Choroid plexus epithelial cell (primary cell): ENCODE measurements around the gene ETV6.

Experiments
- DNase-seq: peaks from one replicate; pipeline ENCODE4 v3.0.0-alpha.2; 2010; ENCODE audit warnings: low read depth
- H3K4me3 ChIP-seq: 2 replicates; pipeline ENCODE4 v1.5.1; 2011; ENCODE audit warnings: low read depth, mild to moderate bottlenecking, control low read depth, low read length, moderate library complexity
- CTCF ChIP-seq: conservative IDR thresholded peaks from 2 replicates; pipeline ENCODE4 v1.5.1; 2011; ENCODE audit warnings: low read depth, mild to moderate bottlenecking, control low read depth, inconsistent platforms, low read length, moderate library complexity

Gene ETV6

DNA sequence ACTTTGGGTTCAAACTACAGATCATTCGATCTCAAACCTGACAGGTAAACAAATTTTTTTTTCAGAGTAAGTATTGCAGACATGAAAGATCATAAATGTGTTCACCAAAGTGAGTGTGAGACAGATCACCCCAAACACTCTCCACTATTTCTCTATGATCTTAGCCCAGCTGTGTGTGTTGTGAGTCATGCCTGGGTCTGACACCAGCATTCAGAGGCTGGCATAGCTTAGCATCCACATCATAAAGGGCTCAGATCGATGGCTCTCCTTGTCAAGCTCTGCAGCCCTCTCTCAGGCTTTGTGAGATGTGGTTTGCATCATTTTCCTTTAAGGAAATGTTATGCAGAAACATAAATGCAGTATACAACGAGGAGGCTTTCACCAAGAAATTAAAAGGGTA, 164.9 kb downstream of the ETV6 start:
- TF ChIP-seq CTCF: no peak
- DNase-seq: peak; percentile 76
- no peak overlapping the region for H3K4me3 ChIP-seq

DNA sequence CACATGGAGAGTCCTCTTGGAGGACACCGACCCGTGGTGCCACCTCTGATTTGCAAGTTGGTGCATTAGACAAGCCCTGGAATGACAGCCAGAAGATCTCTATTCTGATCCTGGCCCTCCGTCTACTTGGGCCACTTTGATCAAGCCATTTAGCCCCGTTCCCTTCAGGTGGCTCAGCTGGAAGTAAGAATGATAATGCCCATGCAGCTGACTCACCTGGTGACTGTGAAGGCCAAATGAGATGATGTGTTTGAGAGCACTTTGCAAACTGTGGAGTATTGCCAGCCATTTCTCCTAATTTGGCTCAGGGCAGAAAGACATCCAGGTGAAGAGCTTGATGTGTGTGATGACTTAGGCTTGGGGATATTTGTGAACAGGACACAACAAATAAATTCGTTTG, 165.9 kb downstream of the ETV6 start:
- no peak overlapping the region for H3K4me3 ChIP-seq
- no peak for DNase-seq
- TF ChIP-seq CTCF: no peak

GRCh38 chr12:11819643-11820042, 170.2 kb downstream of the ETV6 start:
- H3K4me3 ChIP-seq: no peak overlapping the region
- no peak for TF ChIP-seq CTCF
- no peak for DNase-seq

- no peak overlapping the region for H3K4me3 ChIP-seq
- no peak for TF ChIP-seq CTCF
- DNase-seq: no peak
Observed at GRCh38 chr12:11820476-11820875, 171.0 kb downstream of the ETV6 start.

- no peak for DNase-seq
- no peak overlapping the region for H3K4me3 ChIP-seq
- no peak for TF ChIP-seq CTCF
Observed at GRCh38 chr12:11821386-11822080, 172.1 kb downstream of the ETV6 start.

- no peak overlapping the region for H3K4me3 ChIP-seq
Observed at GRCh38 chr12:11822081-11822834, 172.8 kb downstream of the ETV6 start.

More at GRCh38 chr12:11822081-11822834, 172.8 kb downstream of the ETV6 start:
- no peak for TF ChIP-seq CTCF
- DNase-seq: peak; percentile 85
